Skeletal muscle tissue (tissue), 4 donors: ENCODE measurements around the gene SLC11A2. TPM values are rescaled to one million over a fixed set of nuclear protein-coding genes. Genes with fewer than 3 reads are reported as not detected.

ENCODE experiments used
- H3K27ac ChIP-seq: one replicate; pipeline ENCODE4 v1.7.0; 2013; ENCODE audit warnings: mild to moderate bottlenecking, low read depth, low read length, inconsistent platforms
- H3K27me3 ChIP-seq, 3 donors: one replicate each; pipeline ENCODE4 v1.7.0; 2013; ENCODE audit warnings: low read length in 3 of 3; ENCODE audit not compliant: control insufficient read depth in 3 of 3, insufficient read depth in 3 of 3
- H3K36me3 ChIP-seq, 3 donors: one replicate each; pipeline ENCODE4 v1.7.0; 2013; ENCODE audit warnings: low read length in 3 of 3; ENCODE audit not compliant: control insufficient read depth in 3 of 3, insufficient read depth in 3 of 3
- H3K4me1 ChIP-seq, 3 donors: one replicate each; pipeline ENCODE4 v1.7.0; 2013; ENCODE audit warnings: low read length in 3 of 3, mild to moderate bottlenecking in 3 of 3; ENCODE audit not compliant: control insufficient read depth in 3 of 3, insufficient read depth in 3 of 3
- H3K4me3 ChIP-seq, 3 donors: one replicate each; pipeline ENCODE4 v1.7.0; 2013; ENCODE audit warnings: low read length in 3 of 3
- H3K9ac ChIP-seq, 3 donors: one replicate each; pipeline ENCODE4 v1.7.0; 2013; ENCODE audit warnings: low read length in 3 of 3, mild to moderate bottlenecking in 3 of 3, moderate library complexity in 2 of 3, low read depth in 1 of 3
- H3K9me3 ChIP-seq, 3 donors: one replicate each; pipeline ENCODE4 v1.7.0; 2013; ENCODE audit warnings: low read length in 3 of 3; ENCODE audit not compliant: control insufficient read depth in 3 of 3
- total RNA-seq: library from RNA; depleted of rRNA; stranded (reverse); fragments of >200 nt; gene quantifications from one replicate; pipeline ENCODE4 v1.2.3, GENCODE V29; 2014
- donor health status: Osteomylitis.

Gene SLC11A2
- total RNA-seq: 39.1 TPM

DNA sequence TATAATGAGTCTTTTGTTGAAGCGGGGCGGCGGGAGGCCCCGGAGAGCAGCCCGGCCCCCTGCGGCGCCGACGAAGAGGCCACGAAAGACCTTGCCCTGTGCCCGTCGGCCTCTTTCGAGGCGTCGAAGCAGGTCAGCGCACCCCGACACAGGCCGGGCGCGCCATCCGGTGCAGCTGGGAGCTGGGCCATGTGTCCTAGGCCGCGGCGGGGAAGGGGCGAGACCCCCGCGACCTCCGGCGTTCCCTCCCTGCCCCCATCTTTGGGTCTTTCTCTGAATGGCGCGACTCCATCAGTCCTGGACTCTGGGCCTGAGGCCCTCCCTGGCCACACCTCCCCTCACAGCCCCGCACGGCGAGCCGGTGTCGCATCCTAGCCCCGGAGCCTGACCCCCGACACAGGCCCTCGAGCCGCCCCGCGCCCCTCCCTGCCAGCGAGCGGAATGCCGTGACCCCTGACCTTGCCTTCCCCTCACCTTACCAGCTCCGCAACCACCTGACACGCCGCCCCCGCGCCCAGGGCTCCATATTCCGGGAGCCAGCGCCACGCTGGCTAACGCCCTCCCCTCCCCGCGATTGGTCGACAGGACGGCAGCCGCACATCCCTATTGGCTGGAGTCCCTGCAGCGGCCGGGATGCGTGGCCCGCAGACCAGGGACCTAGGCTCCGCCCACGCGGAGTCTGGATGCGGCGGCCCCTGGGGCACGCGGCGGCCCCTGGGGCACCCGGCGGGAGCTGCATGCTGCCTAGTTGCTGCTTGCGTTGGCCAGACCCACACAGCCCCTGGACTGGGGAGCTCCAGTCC lies at the start of gene SLC11A2:
TSS of gene SLC11A2 (minus strand) at position 549 of the 803 bp plus-strand sequence. CDS start 15,656 bp downstream, outside the sequence.
- Histone ChIP-seq H3K36me3 (no peaks in the 10 kb centered on the region), H3K9ac (peak within 1 kb of the TSS; percentile 88 to 93 (median 90)), H3K27me3 (no peaks in the 10 kb centered on the region), H3K4me1 (peaks cover 8 to 18% (median 9%) of the 10 kb centered on the region in 3 donors), H3K27ac (peak within 1 kb of the TSS; percentile 90), H3K4me3 (peak within 1 kb of the TSS; percentile 82 to 92 (median 88)), H3K9me3 (no peaks in the 10 kb centered on the region)

DNA sequence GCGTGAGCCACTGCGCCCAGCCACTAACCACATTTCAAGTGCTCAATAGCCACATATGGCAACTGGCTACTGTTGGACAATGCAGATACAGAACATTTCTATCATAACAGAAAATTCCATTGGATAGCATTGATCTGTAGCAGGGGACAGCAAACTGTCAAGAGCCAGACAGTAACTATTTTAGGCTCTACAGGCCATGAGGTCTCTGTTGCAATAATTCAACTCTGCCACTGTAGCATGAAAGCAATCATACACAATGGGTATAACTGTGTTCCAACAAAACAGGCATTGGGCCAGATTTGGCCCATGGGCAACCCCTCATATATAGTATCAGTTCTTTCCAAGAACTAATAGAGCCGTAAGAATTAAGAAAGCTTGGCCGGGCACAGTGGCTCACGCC lies 49.2 kb upstream of the SLC11A2 start:
- H3K9me3 ChIP-seq: no peaks in the 10 kb centered on the region
- no peaks in the 10 kb centered on the region for H3K27me3 ChIP-seq
- H3K4me3 ChIP-seq: no peak overlapping the region
- H3K27ac ChIP-seq: peak overlapping the region; percentile 11
- H3K36me3 ChIP-seq: peaks cover 14 to 22% (median 20%) of the 10 kb centered on the region in 3 donors
- no peak overlapping the region for H3K9ac ChIP-seq
- H3K4me1 ChIP-seq: peaks cover 8 to 24% (median 24%) of the 10 kb centered on the region in 3 donors

DNA sequence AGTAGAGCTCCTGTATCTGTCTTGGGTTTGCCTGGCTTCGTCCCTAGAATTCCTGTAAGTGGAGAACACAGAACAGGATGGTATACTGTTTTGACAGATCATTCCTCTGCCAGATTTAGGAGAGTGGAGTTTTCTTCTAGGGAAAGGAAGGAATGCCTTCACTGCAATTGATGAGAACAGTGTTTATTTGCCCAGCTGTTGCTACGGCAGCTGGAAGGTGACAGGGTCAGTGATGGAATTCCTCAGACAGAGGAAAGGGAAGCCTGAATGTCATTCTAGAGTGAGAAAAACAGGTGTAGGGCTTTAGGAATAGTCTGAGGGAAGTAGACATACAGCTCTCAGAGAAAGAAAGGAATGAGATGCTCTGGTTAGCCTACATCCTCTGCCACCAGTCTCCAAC lies 45.5 kb upstream of the SLC11A2 start:
- no peaks in the 10 kb centered on the region for H3K9me3 ChIP-seq
- H3K9ac ChIP-seq: peak overlapping the region in 1 of 3 donors; percentile 18
- H3K27me3 ChIP-seq: no peaks in the 10 kb centered on the region
- H3K4me1 ChIP-seq: peaks cover 4 to 15% (median 14%) of the 10 kb centered on the region in 3 donors
- H3K4me3 ChIP-seq: no peak overlapping the region
- H3K36me3 ChIP-seq: peaks cover 25 to 41% (median 41%) of the 10 kb centered on the region in 3 donors
- no peak overlapping the region for H3K27ac ChIP-seq

DNA sequence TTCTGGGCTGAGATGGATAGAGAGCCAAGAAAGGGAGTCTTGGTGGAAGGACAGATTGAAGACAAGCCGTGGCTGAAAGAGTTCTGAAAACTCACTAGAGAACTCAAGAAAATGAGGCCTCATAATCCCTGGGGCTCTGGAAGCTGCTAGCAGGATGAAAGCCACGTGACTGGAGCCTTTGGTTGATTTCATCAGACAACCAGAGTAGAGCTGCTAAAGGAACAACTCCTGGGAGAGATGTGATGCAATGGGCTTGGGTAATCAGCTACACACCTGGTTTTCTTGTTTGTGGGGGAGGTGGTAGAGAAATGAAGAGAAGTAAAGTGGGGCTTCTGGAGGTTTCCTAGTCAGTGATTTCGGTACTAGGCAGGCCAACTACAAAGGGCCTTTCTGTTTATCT lies 43.8 kb upstream of the SLC11A2 start:
- Histone ChIP-seq H3K4me3 (no peak overlapping the region), H3K27ac (no peak overlapping the region), H3K9ac (no peak overlapping the region), H3K27me3 (no peaks in the 10 kb centered on the region), H3K9me3 (no peaks in the 10 kb centered on the region), H3K4me1 (peaks cover 0 to 2% (median 0%) of the 10 kb centered on the region in 3 donors), H3K36me3 (peaks cover 27 to 50% (median 46%) of the 10 kb centered on the region in 3 donors)

DNA sequence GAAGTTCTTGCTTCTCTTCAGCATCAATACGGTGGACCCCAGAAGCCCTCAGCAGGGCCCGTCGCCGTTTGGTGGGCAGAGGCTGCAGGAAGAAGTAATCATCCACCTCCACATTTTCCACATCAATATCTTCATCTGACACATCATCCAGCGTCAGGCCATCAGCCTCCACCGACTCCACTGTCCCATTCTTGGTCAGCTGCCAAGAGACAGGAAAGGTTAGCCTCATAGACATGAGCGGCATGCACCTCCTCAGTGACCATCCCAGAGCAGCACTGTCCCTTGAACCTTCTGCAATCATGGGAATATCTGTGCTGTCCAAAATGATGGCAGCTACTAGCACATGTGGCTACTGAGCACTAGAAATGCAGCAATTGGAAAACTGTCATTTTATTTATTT lies 41.6 kb upstream of the SLC11A2 start:
- H3K9ac ChIP-seq: no peak overlapping the region
- H3K4me3 ChIP-seq: no peak overlapping the region
- H3K27me3 ChIP-seq: no peaks in the 10 kb centered on the region
- H3K36me3 ChIP-seq: peaks cover 45 to 59% (median 53%) of the 10 kb centered on the region in 3 donors
- H3K4me1 ChIP-seq: no peaks in the 10 kb centered on the region
- H3K27ac ChIP-seq: no peak overlapping the region
- no peaks in the 10 kb centered on the region for H3K9me3 ChIP-seq

DNA sequence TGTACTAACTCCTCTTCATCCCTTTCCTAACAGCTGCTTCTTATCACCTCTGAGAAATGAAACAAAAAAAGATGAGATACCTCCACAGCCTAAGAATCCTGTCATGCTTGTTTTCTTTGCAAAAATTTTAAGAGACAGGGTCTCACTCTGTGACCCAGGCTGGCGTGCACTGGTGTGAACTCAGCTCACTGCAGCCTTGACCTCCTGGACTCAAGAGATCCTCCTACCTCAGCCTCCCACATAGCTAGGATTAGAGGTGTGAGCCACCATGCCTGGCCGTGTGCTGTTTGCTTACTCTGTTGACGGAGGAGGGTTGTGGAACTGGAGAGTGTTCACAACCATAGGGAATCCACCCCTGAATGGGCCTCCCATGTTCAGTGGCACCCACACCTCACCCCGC lies 41.0 kb upstream of the SLC11A2 start:
- peaks cover 47 to 64% (median 55%) of the 10 kb centered on the region in 3 donors for H3K36me3 ChIP-seq

DNA sequence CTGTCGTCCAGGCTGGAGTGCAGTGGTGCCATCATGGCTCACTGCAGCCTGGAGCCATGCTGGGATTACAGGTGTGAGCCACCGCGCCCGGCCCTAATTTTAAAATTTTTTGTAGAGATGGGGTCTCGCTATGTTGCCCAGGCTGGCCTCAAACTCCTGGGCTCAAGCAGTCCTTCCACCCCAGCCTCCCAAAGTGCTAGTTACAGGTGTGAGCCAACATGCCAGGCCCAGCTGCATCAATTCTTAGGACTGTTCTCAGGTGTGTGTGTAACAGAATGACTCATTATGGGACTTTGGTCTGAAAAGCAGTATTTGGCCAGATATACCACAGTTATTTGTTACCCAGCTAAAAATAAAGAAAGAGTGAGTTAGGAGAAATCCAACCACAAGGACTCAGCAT lies 39.3 kb upstream of the SLC11A2 start:
- Histone ChIP-seq H3K27me3 (no peaks in the 10 kb centered on the region), H3K27ac (no peak overlapping the region)

More for the DNA sequence above, 41.0 kb upstream of the SLC11A2 start:
- no peak overlapping the region for H3K9ac ChIP-seq
- no peaks in the 10 kb centered on the region for H3K9me3 ChIP-seq
- H3K27me3 ChIP-seq: no peaks in the 10 kb centered on the region
- H3K4me3 ChIP-seq: no peak overlapping the region
- H3K4me1 ChIP-seq: peaks cover 0 to under 1% (median 0%) of the 10 kb centered on the region in 3 donors
- H3K27ac ChIP-seq: no peak overlapping the region

DNA sequence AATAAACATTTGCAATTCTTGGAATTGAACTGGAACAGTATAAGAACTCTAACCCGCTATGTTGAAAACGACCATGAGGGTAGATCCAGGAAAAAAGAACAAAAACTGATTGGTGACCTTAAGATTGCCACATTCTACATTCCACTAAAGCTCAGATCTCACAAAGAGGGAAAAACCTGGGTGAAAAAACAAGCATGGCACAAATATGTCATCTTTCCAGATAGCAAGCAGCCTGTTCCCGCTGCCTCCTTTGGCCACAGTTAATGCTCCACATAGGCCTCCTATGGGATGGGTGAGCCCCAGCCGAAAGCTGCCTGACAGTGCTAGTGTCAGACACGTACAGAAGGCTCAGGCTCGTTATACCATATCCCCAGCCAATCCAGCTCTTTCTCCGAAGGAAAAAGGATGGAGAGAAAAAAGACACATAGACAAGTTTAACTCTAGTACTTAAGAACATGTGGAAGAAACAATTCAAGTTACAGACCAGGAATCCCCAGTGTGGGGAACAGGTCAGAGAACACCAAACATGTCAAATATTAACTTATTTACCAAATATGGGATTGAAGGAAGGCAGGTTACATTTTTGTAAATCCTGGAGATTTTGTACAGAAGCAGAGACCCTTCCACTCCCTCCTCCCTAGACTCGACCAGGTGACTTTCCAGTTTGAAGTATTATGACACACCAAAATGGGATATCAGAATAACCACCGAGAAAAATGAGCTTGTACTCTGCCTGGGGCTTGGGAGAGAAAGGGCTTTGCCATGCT lies 36.6 kb upstream of the SLC11A2 start:
- H3K27me3 ChIP-seq: no peaks in the 10 kb centered on the region
- H3K27ac ChIP-seq: no peak overlapping the region
- peaks cover 57 to 81% (median 73%) of the 10 kb centered on the region in 3 donors for H3K36me3 ChIP-seq
- no peak overlapping the region for H3K9ac ChIP-seq
- no peaks in the 10 kb centered on the region for H3K9me3 ChIP-seq
- H3K4me1 ChIP-seq: peaks cover 0 to 3% (median 0%) of the 10 kb centered on the region in 3 donors
- H3K4me3 ChIP-seq: no peak overlapping the region

More for the DNA sequence above, 39.3 kb upstream of the SLC11A2 start:
- peaks cover 42 to 65% (median 57%) of the 10 kb centered on the region in 3 donors for H3K36me3 ChIP-seq
- no peak overlapping the region for H3K9ac ChIP-seq
- peaks cover 0 to 3% (median 0%) of the 10 kb centered on the region in 3 donors for H3K4me1 ChIP-seq
- H3K4me3 ChIP-seq: no peak overlapping the region
- no peaks in the 10 kb centered on the region for H3K9me3 ChIP-seq

DNA sequence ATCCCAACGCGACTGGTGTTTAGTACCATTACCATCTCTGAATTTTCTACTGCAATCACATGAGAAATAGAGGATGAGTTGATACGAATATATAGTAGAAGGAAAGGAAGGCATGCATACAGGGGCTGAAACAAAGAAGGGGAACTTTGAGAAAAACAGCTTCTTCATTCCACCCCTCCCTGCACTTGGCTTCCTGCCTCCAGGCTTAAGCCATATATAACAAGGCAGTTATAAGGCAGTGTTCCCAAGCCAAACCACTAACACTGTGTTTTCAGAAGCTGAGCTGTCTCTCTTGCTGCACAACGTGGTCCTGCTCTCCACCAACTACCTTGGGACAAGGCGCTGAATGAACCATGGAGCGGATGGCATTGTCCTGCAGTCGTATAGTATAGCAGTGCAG lies 32.9 kb upstream of the SLC11A2 start:
- H3K27me3 ChIP-seq: no peaks in the 10 kb centered on the region
- H3K4me3 ChIP-seq: no peak overlapping the region
- no peak overlapping the region for H3K9ac ChIP-seq
- H3K4me1 ChIP-seq: peaks cover 0 to 3% (median 0%) of the 10 kb centered on the region in 3 donors
- H3K27ac ChIP-seq: no peak overlapping the region
- H3K9me3 ChIP-seq: no peaks in the 10 kb centered on the region
- peaks cover 57 to 79% (median 63%) of the 10 kb centered on the region in 3 donors for H3K36me3 ChIP-seq
